WI38 (cell line): Measurements from ENCODE around the gene DRC7.

ENCODE experiments used
- H3K4me3 ChIP-seq: 2 replicates; pipeline ENCODE4 v1.5.1; 2011; ENCODE audit warnings: low read depth, mild to moderate bottlenecking, control low read depth, low read length
- CTCF ChIP-seq: IDR thresholded peaks from 2 replicates; pipeline ENCODE4 v1.5.1; 2012; ENCODE audit warnings: low read depth, mild to moderate bottlenecking, control low read depth, low read length

The DRC7 gene

GRCh38 chr16:57764341-57765159 lies 69.9 kb downstream of the DRC7 start:
- no peak for TF ChIP-seq CTCF

DNA sequence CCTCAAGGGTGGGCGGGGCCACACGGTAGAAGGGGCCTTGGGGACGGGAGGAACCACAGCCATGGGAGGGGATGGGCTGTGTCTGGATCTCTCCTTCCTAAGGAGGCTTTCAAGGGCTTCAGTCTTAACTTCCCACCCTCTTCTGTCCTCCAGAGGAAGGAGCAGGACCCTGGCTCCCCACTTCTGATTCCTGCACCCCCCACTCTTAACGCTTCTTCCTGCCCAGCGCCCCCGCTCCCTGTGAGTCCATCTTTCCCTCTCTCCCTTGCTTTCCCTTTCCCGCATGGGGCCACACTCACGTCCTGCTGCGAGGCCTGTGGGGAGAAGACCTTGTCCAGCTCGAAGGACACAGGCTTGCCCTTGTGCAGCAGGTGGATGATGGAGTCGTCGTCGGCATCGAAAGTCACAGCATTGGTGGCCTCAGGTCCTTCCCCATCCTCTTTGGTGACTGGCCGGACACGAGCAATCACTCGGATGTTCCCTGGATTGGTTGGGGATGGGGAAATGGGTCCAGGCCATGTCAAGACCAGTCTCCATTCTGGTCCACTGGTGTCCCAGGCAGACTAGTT lies 70.6 kb downstream of the DRC7 start:
- no peak overlapping the region for H3K4me3 ChIP-seq
- no peak for TF ChIP-seq CTCF

More at GRCh38 chr16:57764341-57765159, 69.9 kb downstream of the DRC7 start:
- H3K4me3 ChIP-seq, result no peak overlapping the region

DNA sequence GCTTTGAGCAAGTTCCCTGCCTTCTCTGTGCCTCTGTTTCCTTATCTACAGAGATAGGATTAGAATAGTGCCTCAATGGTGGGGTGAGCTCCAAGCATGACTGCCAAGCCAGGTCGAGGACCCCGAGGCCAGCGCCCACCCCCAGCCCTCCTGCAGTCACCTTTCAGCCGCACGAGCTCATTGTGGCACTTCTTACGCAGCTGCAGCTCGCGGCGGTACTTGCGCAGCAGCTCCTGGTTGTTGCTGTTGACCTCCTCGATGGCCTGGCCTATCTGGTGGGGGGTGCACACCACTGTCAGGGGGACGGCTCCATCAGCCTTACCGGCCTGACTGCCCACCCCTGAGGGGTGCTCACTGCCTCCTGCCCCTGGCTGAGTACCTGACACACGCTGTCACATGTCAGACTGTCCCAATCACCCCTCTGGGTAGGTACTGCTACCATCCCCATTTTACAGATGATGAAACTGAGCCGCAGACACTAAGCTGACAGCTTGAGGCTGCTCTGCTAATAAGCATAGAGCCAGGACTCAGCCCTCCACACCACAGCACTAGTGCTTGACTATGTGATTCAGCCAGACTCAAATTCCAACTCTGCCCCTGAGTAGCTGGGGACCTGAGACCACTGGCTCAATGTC lies 72.2 kb downstream of the DRC7 start:
- no peak overlapping the region for H3K4me3 ChIP-seq
- no peak for TF ChIP-seq CTCF

GRCh38 chr16:57769541-57770145 lies 75.0 kb downstream of the DRC7 start:
- no peak overlapping the region for H3K4me3 ChIP-seq
- TF ChIP-seq CTCF, result no peak

- no peak overlapping the region for H3K4me3 ChIP-seq
Measured at GRCh38 chr16:57770361-57770760, 75.8 kb downstream of the DRC7 start.

GRCh38 chr16:57771141-57771785 lies 76.7 kb downstream of the DRC7 start:
- H3K4me3 ChIP-seq, result no peak overlapping the region
- no peak for TF ChIP-seq CTCF

More at GRCh38 chr16:57770361-57770760, 75.8 kb downstream of the DRC7 start:
- no peak for TF ChIP-seq CTCF
